A673 (cell line): ENCODE results near the gene FRMD4B. TPM values are rescaled to one million over a fixed set of nuclear protein-coding genes. Genes with fewer than 3 reads are reported as not detected.

Experiments
- BruUV-seq: library from RNA; stranded (reverse); fragments of 400-500 nt; replicated peaks from 2 replicates; lab custom pipeline; 2021; lab: Mats Ljungman, UMichigan
- CTCF ChIA-PET: fragments of 300-600 bp; sonication (Branson Sonifier 250); formaldehyde crosslinking; loops from one replicate; lab custom pipeline; 2022; ENCODE audit warnings: antibody characterized with exemption; lab: Charles Lee
- POLR2A ChIA-PET: fragments of 300-600 bp; sonication (Branson Sonifier 250); formaldehyde crosslinking; loops from one replicate; lab custom pipeline; 2022; ENCODE audit warnings: antibody characterized with exemption; ENCODE audit not compliant: low non-redundant PET; lab: Charles Lee
- DNase-seq: peaks from one replicate; pipeline ENCODE4 v3.0.0-alpha.2; 2015; ENCODE audit warnings: low spot score
- H3K27ac ChIP-seq: fragments of 200-600 bp; sonication (generic); 2 replicates; pipeline ENCODE4 v1.5.1; 2016; ENCODE audit warnings: mixed run types, low read depth, mild to moderate bottlenecking, mixed read lengths, antibody characterized with exemption, low read length; ENCODE audit not compliant: poor library complexity, severe bottlenecking
- H3K27me3 ChIP-seq: fragments of 200-600 bp; sonication (generic); replicated peaks from 2 replicates; pipeline ENCODE4 v1.6.1; 2017; ENCODE audit warnings: mixed run types, low read depth, mild to moderate bottlenecking, mixed read lengths, antibody characterized with exemption, low read length; ENCODE audit not compliant: insufficient read depth, poor library complexity
- H3K36me3 ChIP-seq: fragments of 200-600 bp; sonication (generic); 2 replicates; pipeline ENCODE4 v1.6.1; 2016; ENCODE audit warnings: mixed run types, mild to moderate bottlenecking, mixed read lengths, antibody characterized with exemption, low read length; ENCODE audit not compliant: insufficient read depth, poor library complexity, severe bottlenecking
- H3K4me1 ChIP-seq: fragments of 200-600 bp; sonication (generic); 2 replicates; pipeline ENCODE4 v1.6.1; 2017; ENCODE audit warnings: mixed run types, mild to moderate bottlenecking, mixed read lengths, antibody characterized with exemption, low read length; ENCODE audit not compliant: insufficient read depth, poor library complexity, severe bottlenecking
- H3K4me3 ChIP-seq: fragments of 200-600 bp; sonication (generic); 2 replicates; pipeline ENCODE4 v1.5.1; 2016; ENCODE audit warnings: low read depth, mixed run types, mild to moderate bottlenecking, mixed read lengths, low read length; ENCODE audit not compliant: poor library complexity, severe bottlenecking
- H3K9me3 ChIP-seq: fragments of 200-600 bp; sonication (generic); 2 replicates; pipeline ENCODE4 v1.6.1; 2016; ENCODE audit warnings: mixed run types, low read depth, mild to moderate bottlenecking, mixed read lengths, antibody characterized with exemption, low read length; ENCODE audit not compliant: poor library complexity, severe bottlenecking
- EZH2 ChIP-seq: fragments of 200-600 bp; sonication (generic); IDR thresholded peaks from 2 replicates; pipeline ENCODE4 v1.6.1; 2017; ENCODE audit warnings: borderline replicate concordance, low read depth, mild to moderate bottlenecking, mixed read lengths, antibody characterized with exemption, low read length; ENCODE audit not compliant: poor library complexity, severe bottlenecking
- intact Hi-C: fragments of 100-400 bp; cut with micrococcal nuclease; formaldehyde crosslinking; loops from one replicate; pipeline ENCODE4 v1.10.0; 2022; ENCODE audit not compliant: unreplicated experiment
- total RNA-seq: library from RNA; stranded (reverse); gene quantifications from 2 replicates; pipeline ENCODE4 v1.2.3, GENCODE V29; 2021
- TF ChIP-seq, protein P1 (sequence below): fragments of 300-800, 200-600 bp; sonication (generic); conservative IDR thresholded peaks from 2 replicates; pipeline ENCODE4 v1.5.1; 2017; ENCODE audit warnings: low read depth, mild to moderate bottlenecking, antibody characterized with exemption, low read length, moderate library complexity, mixed read lengths

Gene FRMD4B
- total RNA-seq, 1 experiment from 2014 or later = 0.21 TPM

DNA sequence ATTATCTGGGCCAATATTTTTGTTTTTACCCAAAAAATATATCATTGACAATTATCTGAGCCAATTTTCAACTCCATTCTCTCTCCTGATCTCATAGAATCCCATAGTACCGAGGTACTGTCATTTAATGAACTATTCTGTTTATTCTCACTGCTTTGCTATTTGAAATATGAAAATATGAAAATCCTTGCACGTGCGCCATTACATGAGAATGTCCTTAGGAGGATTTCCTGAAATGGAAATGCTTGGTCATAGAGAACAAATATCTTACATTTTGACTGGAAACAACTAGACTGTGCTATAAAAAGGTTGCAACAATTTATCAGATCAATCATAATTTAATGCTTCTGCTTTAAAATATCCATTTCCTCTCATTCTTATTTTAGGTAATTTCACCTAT is 18.3 kb downstream of the FRMD4B start:
- Histone ChIP-seq H3K27ac (no peak overlapping the region), H3K36me3 (no peaks in the 10 kb centered on the region), H3K4me1 (no peaks in the 10 kb centered on the region), H3K27me3 (no peaks in the 10 kb centered on the region), H3K9me3 (no peaks in the 10 kb centered on the region), H3K4me3 (no peak overlapping the region)
- no peak for DNase-seq
- POLR2A ChIA-PET = no interaction called here
- no TSS peak for BruUV-seq
- intact Hi-C loops = no loop called here
- no peak for TF ChIP-seq EZH2
- TF ChIP-seq, protein P1, sequence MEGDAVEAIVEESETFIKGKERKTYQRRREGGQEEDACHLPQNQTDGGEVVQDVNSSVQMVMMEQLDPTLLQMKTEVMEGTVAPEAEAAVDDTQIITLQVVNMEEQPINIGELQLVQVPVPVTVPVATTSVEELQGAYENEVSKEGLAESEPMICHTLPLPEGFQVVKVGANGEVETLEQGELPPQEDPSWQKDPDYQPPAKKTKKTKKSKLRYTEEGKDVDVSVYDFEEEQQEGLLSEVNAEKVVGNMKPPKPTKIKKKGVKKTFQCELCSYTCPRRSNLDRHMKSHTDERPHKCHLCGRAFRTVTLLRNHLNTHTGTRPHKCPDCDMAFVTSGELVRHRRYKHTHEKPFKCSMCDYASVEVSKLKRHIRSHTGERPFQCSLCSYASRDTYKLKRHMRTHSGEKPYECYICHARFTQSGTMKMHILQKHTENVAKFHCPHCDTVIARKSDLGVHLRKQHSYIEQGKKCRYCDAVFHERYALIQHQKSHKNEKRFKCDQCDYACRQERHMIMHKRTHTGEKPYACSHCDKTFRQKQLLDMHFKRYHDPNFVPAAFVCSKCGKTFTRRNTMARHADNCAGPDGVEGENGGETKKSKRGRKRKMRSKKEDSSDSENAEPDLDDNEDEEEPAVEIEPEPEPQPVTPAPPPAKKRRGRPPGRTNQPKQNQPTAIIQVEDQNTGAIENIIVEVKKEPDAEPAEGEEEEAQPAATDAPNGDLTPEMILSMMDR = no peak
- CTCF ChIA-PET = no interaction called here

DNA sequence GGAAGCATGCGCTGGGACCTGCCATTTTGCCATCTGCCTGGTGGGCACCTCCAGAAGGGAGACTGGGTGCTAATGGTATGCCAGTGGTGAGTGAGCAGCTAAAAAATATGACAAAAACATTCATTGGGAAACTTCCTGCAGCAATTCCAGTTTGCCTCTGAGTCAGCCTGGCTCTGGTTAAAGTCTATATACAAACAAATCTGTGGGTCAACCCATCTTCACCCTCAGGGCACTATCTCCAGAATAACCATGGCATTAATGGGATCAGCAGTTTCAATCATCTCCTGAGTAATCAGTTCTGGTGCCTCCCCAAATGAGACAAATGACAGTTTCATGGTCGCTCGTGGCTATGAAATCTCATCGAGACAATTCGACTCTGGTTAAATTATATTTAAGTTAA is 21.5 kb downstream of the FRMD4B start:
- BruUV-seq = no TSS peak
- Histone ChIP-seq H3K9me3 (no peaks in the 10 kb centered on the region), H3K27ac (no peak overlapping the region), H3K27me3 (no peaks in the 10 kb centered on the region), H3K4me3 (no peak overlapping the region), H3K4me1 (no peaks in the 10 kb centered on the region), H3K36me3 (no peaks in the 10 kb centered on the region)
- no peak for DNase-seq
- intact Hi-C loops = no loop called here
- no peak for TF ChIP-seq EZH2
- TF ChIP-seq, protein P1 = no peak
- ChIA-PET POLR2A (no interaction called here), CTCF (no interaction called here)

DNA sequence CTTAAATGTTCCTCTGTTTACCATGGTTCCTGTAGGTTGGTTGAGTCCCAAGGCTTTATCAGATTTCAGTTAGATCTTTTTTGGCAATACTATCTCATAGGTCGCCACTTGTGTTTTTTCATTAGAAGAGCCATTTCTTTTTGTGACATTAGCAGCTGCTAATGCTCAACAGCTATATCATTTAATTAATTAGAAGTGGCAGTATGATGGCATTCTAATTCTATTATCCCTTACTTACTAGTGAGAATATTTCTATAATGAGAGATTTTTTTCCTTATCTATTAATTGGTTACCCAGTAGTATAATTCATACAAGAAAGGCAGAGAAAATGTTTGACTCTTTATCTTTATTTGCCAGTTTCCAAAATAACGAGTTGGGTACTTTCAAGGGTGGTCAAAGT is 25.2 kb downstream of the FRMD4B start:
- no peaks in the 10 kb centered on the region for H3K27me3 ChIP-seq
- DNase-seq = no peak
- POLR2A ChIA-PET = no interaction called here
- no peak for TF ChIP-seq EZH2
- TF ChIP-seq, protein P1 = no peak
- no peaks in the 10 kb centered on the region for H3K4me1 ChIP-seq
- BruUV-seq = no TSS peak
- no peak overlapping the region for H3K4me3 ChIP-seq
- intact Hi-C loops = no loop called here
- CTCF ChIA-PET = no interaction called here
- H3K27ac ChIP-seq = no peak overlapping the region
- no peaks in the 10 kb centered on the region for H3K9me3 ChIP-seq
- no peaks in the 10 kb centered on the region for H3K36me3 ChIP-seq
